Spinal cord (tissue), 10 donors: ENCODE results near the gene CASQ2. TPM values are rescaled to one million over a fixed set of nuclear protein-coding genes. Genes with fewer than 3 reads are reported as not detected.

Experiments
- DNase-seq, 6 donors: peaks; one replicate each; pipeline versions ENCODE4 v3.0.0 to v3.0.0-alpha.2; 2013 to 2015; ENCODE audit warnings: low spot score in 6 of 6, low read depth in 4 of 6
- H3K27ac ChIP-seq: one replicate; pipeline ENCODE4 v1.5.1; 2013; ENCODE audit warnings: low read depth, low read length, control low read depth
- H3K27me3 ChIP-seq: one replicate; pipeline ENCODE4 v1.6.1; 2013; ENCODE audit warnings: low read length; ENCODE audit not compliant: control insufficient read depth, insufficient read depth
- H3K36me3 ChIP-seq: one replicate; pipeline ENCODE4 v1.6.1; 2013; ENCODE audit warnings: low read length; ENCODE audit not compliant: control insufficient read depth, insufficient read depth
- H3K4me1 ChIP-seq: one replicate; pipeline ENCODE4 v1.6.1; 2013; ENCODE audit warnings: low read length; ENCODE audit not compliant: control insufficient read depth, insufficient read depth
- H3K4me3 ChIP-seq: one replicate; pipeline ENCODE4 v1.5.1; 2013; ENCODE audit warnings: low read depth, low read length, control low read depth
- H3K9me3 ChIP-seq: one replicate; pipeline ENCODE4 v1.6.1; 2013; ENCODE audit warnings: low read length; ENCODE audit not compliant: control insufficient read depth, insufficient read depth
- WGBS: methylation state at CpG from one replicate; pipeline ENCODE4 v1.1.5; 2013; ENCODE audit warnings: missing lambda C conversion rate; ENCODE audit not compliant: insufficient coverage; 5-methylcytosine and 5-hydroxymethylcytosine counted together
- polyA plus RNA-seq, 2 donors: library from polyadenylated mRNA; unstranded; fragments of 120-200 nt; gene quantifications; one replicate each; pipeline ENCODE4 v1.2.1, GENCODE V29; 2013; ENCODE audit not compliant: insufficient read length in 2 of 2
- total RNA-seq, 2 donors: library from RNA; depleted of rRNA in 1 of 2; stranded (reverse); fragments of 120-200 nt in 1 of 2; fragments of >200 nt in 1 of 2; gene quantifications; one replicate each; pipeline versions ENCODE4 v1.2.3 to v1.2.4, GENCODE V29; 2013 to 2014
- donor health status: healthy.

The CASQ2 gene
- total and polyA plus RNA-seq, 4 donors, result 1.1 to 3.1 (median 1.4) TPM

DNA sequence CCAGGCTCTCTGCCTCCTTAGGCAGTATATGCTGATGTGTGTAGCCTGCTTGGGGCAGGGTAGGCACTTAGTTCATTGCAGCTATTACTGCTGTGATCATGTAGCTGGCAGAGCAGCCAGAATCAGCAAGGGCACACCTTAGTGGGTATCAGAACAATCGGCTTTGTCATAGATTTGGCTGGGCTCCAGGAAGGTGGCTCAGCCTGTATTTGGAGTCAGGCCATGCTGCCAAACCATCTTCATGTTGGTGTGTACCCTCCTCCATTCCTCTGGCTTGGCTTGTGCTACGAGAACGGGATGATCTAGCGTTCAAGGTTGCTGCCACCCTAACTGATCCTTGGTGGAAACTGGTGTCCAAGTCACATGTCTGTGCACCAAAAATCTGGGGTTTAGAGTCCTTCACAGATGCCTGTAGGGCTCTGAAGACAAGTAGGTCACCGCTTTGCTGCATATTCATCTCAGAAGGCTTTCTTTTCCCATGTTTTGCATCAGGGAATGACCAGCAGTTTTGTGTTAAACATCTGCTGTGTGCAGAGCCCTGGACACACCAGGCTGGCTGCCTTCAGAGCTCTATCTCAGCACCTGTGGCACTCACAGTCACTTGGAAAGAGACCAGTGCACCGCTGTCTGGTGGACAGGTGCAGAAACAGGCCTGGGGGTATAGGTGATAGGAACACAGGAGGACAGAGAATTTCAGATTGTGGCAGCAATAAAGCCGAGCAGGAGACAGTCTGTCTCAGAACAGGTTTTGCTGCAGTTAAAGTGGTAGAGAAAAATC is 103.0 kb downstream of the CASQ2 start:
- peaks cover 10% of the 10 kb centered on the region for H3K36me3 ChIP-seq
- 97% methylated on average over 7 of the region's 7 CpGs for WGBS
- no peaks in the 10 kb centered on the region for H3K9me3 ChIP-seq
- H3K27me3 ChIP-seq, result no peaks in the 10 kb centered on the region
- H3K4me3 ChIP-seq, result no peak overlapping the region
- peaks cover 16% of the 10 kb centered on the region for H3K4me1 ChIP-seq
- no peak for DNase-seq
- H3K27ac ChIP-seq, result no peak overlapping the region

GRCh38 chr1:115661157-115661556 is 107.4 kb downstream of the CASQ2 start:
- DNase-seq, result no peak
- Histone ChIP-seq H3K9me3 (no peaks in the 10 kb centered on the region), H3K4me3 (no peak overlapping the region), H3K36me3 (peaks cover 12% of the 10 kb centered on the region), H3K27ac (no peak overlapping the region), H3K27me3 (no peaks in the 10 kb centered on the region), H3K4me1 (peaks cover 9% of the 10 kb centered on the region)
- WGBS, result no CpG with 5 or more reads among the region's 1 CpG

GRCh38 chr1:115660151-115660550 is 108.4 kb downstream of the CASQ2 start:
- no peak for DNase-seq
- peaks cover 10% of the 10 kb centered on the region for H3K4me1 ChIP-seq
- H3K27ac ChIP-seq, result no peak overlapping the region
- peaks cover 12% of the 10 kb centered on the region for H3K36me3 ChIP-seq
- no peaks in the 10 kb centered on the region for H3K27me3 ChIP-seq
- WGBS, result 92% methylated on average over 2 of the region's 5 CpGs
- H3K9me3 ChIP-seq, result no peaks in the 10 kb centered on the region
- no peak overlapping the region for H3K4me3 ChIP-seq

GRCh38 chr1:115658646-115659045 is 109.9 kb downstream of the CASQ2 start:
- Histone ChIP-seq H3K27ac (no peak overlapping the region), H3K36me3 (peaks cover 5% of the 10 kb centered on the region), H3K9me3 (no peaks in the 10 kb centered on the region), H3K27me3 (no peaks in the 10 kb centered on the region), H3K4me3 (no peak overlapping the region), H3K4me1 (peaks cover 18% of the 10 kb centered on the region)
- DNase-seq, result no peak
- no CpG with 5 or more reads among the region's 1 CpG for WGBS

GRCh38 chr1:115656461-115657077 is 111.9 kb downstream of the CASQ2 start:
- H3K27ac ChIP-seq, result no peak overlapping the region
- DNase-seq, result no peak
- H3K4me1 ChIP-seq, result peaks cover 15% of the 10 kb centered on the region
- no peaks in the 10 kb centered on the region for H3K27me3 ChIP-seq
- 37% methylated on average over 5 of the region's 5 CpGs for WGBS
- H3K36me3 ChIP-seq, result peaks cover 3% of the 10 kb centered on the region
- H3K4me3 ChIP-seq, result no peak overlapping the region
- H3K9me3 ChIP-seq, result no peaks in the 10 kb centered on the region

DNA sequence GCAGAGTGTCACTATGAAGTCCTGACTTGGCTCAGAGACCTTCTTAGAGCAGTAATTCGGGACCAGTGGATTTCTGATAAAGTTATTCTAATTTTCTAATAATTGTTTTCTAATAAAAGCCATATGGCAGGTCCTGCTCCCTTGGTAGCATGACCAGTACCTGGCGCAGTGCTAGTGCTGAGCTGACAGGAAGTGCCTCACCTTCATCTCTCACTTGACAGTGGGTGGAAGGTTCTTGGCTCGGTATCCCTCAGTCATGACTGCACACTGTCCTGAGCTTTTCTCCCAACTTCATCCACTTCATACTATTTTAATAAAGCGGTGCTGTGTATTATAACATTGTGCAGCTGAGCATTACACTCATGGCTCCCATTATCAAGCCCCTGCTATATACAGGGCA is 112.6 kb downstream of the CASQ2 start:
- Histone ChIP-seq H3K27me3 (no peaks in the 10 kb centered on the region), H3K36me3 (peaks cover 3% of the 10 kb centered on the region), H3K9me3 (no peaks in the 10 kb centered on the region), H3K4me3 (no peak overlapping the region), H3K27ac (no peak overlapping the region), H3K4me1 (peaks cover 15% of the 10 kb centered on the region)
- 100% methylated on average over 1 of the region's 4 CpGs for WGBS
- DNase-seq, result no peak

GRCh38 chr1:115655306-115655663 is 113.2 kb downstream of the CASQ2 start:
- DNase-seq, result no peak
- Histone ChIP-seq H3K27me3 (no peaks in the 10 kb centered on the region), H3K4me3 (no peak overlapping the region), H3K9me3 (no peaks in the 10 kb centered on the region), H3K27ac (no peak overlapping the region), H3K36me3 (peaks cover 2% of the 10 kb centered on the region), H3K4me1 (peaks cover 15% of the 10 kb centered on the region)
- WGBS, result 64% methylated on average over 5 of the region's 7 CpGs

DNA sequence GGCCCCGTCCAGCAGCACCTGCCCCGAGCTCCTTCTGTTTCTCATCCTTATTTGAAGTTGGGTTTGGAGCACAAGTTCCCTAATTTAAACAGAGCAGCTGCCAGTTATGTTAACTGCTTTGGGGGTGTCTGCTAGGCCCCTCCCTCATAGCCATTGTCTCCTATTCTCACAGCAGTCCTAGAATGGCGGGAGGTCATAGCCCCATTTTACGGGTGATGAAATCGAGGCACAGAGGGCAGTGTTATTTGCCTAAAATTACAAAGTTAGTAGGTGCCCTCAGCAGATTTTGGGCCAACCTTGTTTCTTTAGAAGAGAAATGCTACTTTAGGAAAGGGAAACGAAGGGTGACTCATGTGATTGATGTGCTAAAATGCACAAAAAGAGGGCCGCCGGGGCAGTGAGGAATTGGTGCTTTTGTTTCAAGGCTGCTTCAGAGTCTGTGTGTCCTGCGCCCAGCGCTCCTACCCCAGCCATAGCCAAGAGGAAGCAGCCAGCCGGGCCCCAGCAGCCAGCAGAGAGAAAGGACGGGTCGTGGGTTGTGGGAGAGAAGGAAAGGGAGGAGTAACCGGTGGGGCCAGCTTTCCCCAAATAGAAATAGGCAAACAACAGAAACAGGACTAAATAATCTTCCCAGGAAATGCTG is 113.7 kb downstream of the CASQ2 start:
- Histone ChIP-seq H3K4me1 (peaks cover 19% of the 10 kb centered on the region), H3K9me3 (no peaks in the 10 kb centered on the region), H3K4me3 (no peak overlapping the region), H3K27ac (no peak overlapping the region), H3K27me3 (no peaks in the 10 kb centered on the region), H3K36me3 (no peaks in the 10 kb centered on the region)
- DNase-seq, result peak in 2 of 6 donors; percentile 33 to 34
- 37% methylated on average over 8 of the region's 14 CpGs for WGBS

- WGBS, result 89% methylated on average over 2 of the region's 3 CpGs
- Histone ChIP-seq H3K9me3 (no peaks in the 10 kb centered on the region), H3K4me1 (peaks cover 20% of the 10 kb centered on the region), H3K36me3 (no peaks in the 10 kb centered on the region), H3K4me3 (no peak overlapping the region), H3K27ac (no peak overlapping the region), H3K27me3 (no peaks in the 10 kb centered on the region)
- DNase-seq, result no peak
Observed at GRCh38 chr1:115654125-115654524, 114.4 kb downstream of the CASQ2 start.
